ENCODE data around the gene NT5C2.
A peak's percentile ranks its signal among the peaks of the same experiment; 100 is the strongest.

NT5C2 gene

DNA sequence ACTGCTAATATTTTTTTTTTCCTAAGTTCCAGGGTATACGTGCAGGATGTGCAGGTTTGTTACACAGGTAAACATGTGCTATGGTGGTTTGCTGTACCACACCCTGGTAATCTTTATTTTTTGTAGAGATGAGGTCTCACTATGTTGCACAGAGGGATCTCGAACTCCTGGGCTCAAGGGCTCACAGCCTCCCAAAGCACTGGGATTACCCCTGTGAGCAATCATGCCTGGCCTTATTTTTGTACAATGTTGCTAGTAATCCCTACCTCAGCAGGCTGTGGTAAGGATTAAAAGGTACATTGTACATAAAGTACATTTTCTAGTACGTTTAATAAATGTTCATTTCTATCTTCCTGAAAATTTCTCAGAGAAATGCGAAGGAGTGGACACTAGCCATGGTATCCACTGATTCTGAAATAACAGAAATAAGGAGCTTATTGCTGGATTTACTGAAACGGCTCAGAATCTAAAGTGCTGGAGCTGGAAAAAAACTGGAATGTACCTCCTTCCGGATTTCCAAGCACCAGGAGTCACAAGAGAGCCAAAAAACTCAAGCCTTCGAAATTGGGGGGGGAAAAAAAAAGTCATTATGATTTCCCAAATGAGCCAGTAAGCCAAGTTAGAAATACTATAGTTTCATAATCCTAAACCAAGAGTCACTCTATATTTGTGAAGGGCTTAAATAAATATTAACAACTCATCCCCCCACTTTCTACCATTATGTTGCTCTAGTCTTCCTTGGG lies 69.6 kb downstream of the NT5C2 start:
- Histone ChIP-seq H3K36me3 (ENCODE audit: control insufficient read depth in 2 of 2, insufficient read depth in 2 of 2, low read length in 2 of 2) (no peaks in the 10 kb centered on the region), H3K4me1 (ENCODE audit: control insufficient read depth, insufficient read depth, low read length) (peaks cover 7% of the 10 kb centered on the region), H3K9me3 (ENCODE audit: control insufficient read depth in 2 of 2, low read length in 2 of 2) (no peaks in the 10 kb centered on the region), H3K27ac (ENCODE audit: low read length) (no peak overlapping the region), H3K4me3 (ENCODE audit: low read length in 2 of 2) (no peak overlapping the region), H3K9ac (ENCODE audit: low read length in 2 of 2) (no peak overlapping the region), H3K27me3 (ENCODE audit: control insufficient read depth in 1 of 2, insufficient read depth in 2 of 2, low read length in 2 of 2) (no peaks in the 10 kb centered on the region)

DNA sequence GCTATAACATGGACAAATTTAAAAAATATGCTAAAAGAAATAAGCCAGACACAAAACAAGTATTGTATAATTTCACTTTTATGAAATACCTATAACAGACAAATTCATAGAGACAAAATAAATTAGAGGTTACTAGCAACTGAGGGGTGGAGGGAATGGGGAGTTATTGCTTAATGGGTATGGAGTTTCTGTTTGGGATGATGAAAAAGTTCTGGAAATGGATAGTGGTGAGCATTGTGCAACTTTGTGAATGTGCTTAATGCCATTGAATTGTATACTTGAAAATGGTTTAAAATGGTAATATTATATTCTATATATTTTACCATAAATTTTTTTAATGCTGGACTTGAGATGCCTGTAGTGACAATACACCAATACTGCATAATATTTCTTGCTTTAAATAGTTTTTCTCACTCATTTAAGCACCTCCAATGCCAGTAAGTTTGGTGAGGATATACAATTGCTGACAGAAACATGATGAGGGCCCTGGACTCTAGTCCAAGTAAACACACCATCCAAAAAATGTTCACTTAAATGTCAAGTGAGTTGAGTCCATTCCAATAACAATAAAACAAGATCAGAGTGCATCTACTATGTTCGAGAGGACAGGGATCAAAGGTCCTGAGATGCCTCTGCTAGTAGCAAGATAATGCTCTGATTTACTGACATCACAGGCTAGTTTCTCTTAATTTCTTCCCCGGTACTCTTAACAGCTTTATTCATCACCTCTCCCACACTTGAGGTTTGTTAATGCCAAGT lies 71.9 kb downstream of the NT5C2 start:
- no peak overlapping the region for H3K27ac ChIP-seq (ENCODE audit: low read length)

DNA sequence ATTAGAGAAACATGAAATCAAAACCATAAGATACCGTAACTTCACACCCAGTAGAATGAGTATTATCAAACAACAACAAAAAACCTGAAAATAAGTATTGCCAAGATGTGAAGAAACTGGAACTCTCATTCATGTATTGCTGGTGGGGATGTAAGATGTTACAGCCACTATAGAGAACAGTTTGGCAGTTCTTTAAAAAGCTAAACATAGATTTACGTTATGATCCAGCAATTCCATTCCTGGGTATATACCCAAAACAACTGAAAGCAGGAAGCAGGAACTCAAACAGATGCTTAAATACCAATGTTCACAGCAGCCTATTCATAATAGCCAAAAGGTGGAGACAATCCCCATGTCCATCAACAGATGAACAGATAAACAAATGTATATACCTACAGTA lies 72.5 kb downstream of the NT5C2 start:
- Histone ChIP-seq H3K4me1 (ENCODE audit: control insufficient read depth, insufficient read depth, low read length) (peaks cover 7% of the 10 kb centered on the region), H3K9ac (ENCODE audit: low read length in 2 of 2) (no peak overlapping the region), H3K4me3 (ENCODE audit: low read length in 2 of 2) (no peak overlapping the region), H3K27me3 (ENCODE audit: control insufficient read depth in 1 of 2, insufficient read depth in 2 of 2, low read length in 2 of 2) (no peaks in the 10 kb centered on the region), H3K27ac (ENCODE audit: low read length) (no peak overlapping the region), H3K9me3 (ENCODE audit: control insufficient read depth in 2 of 2, low read length in 2 of 2) (no peaks in the 10 kb centered on the region), H3K36me3 (ENCODE audit: control insufficient read depth in 2 of 2, insufficient read depth in 2 of 2, low read length in 2 of 2) (no peaks in the 10 kb centered on the region)

More for the DNA sequence above, 71.9 kb downstream of the NT5C2 start:
- Histone ChIP-seq H3K27me3 (ENCODE audit: control insufficient read depth in 1 of 2, insufficient read depth in 2 of 2, low read length in 2 of 2) (no peaks in the 10 kb centered on the region), H3K4me1 (ENCODE audit: control insufficient read depth, insufficient read depth, low read length) (peaks cover 7% of the 10 kb centered on the region), H3K4me3 (ENCODE audit: low read length in 2 of 2) (peak overlapping the region in 1 of 2 donors; percentile 22), H3K36me3 (ENCODE audit: control insufficient read depth in 2 of 2, insufficient read depth in 2 of 2, low read length in 2 of 2) (no peaks in the 10 kb centered on the region), H3K9me3 (ENCODE audit: control insufficient read depth in 2 of 2, low read length in 2 of 2) (no peaks in the 10 kb centered on the region), H3K9ac (ENCODE audit: low read length in 2 of 2) (no peak overlapping the region)

DNA sequence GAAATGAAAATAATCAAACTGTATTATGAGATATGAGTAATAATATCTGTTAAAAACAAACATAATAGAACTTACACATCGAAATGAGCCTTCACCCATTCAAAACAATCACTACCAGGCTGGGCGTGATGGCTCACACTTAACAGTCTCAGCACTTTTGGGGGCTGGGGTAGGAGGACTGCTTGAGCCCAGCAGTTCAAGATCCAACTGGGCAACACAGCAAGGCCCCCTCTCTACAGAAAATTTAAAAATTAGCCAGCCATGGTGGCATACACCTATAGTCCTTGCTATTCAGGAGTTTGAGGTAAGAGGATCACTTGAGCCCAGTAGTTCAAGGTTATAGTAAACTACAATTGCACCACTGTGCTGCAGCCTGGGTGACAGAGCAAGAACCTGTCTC lies 75.8 kb downstream of the NT5C2 start:
- Histone ChIP-seq H3K36me3 (ENCODE audit: control insufficient read depth in 2 of 2, insufficient read depth in 2 of 2, low read length in 2 of 2) (no peaks in the 10 kb centered on the region), H3K4me1 (ENCODE audit: control insufficient read depth, insufficient read depth, low read length) (peaks cover 7% of the 10 kb centered on the region), H3K9me3 (ENCODE audit: control insufficient read depth in 2 of 2, low read length in 2 of 2) (no peaks in the 10 kb centered on the region), H3K27ac (ENCODE audit: low read length) (no peak overlapping the region), H3K4me3 (ENCODE audit: low read length in 2 of 2) (no peak overlapping the region), H3K27me3 (ENCODE audit: control insufficient read depth in 1 of 2, insufficient read depth in 2 of 2, low read length in 2 of 2) (no peaks in the 10 kb centered on the region), H3K9ac (ENCODE audit: low read length in 2 of 2) (no peak overlapping the region)

DNA sequence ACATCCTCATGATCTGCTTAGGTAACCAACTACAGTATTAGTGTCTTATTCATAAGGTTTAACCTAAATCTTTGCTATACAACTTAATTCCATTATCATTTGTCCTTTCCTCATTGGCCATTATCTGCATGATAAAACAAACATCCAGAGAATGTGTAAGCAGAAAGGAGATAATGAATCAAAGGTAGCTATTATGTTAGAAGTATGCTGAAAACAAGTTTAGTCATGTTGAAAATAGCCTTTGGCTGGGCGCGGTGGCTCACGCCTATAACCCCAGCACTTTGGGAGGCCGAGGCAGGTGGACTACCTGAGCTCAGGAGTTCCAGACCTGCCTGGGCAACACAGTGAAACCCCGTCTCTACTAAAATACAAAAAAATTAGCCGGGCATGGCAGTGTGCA lies 78.2 kb downstream of the NT5C2 start:
- H3K27ac ChIP-seq (ENCODE audit: low read length), result no peak overlapping the region
- no peak overlapping the region for H3K4me3 ChIP-seq (ENCODE audit: low read length in 2 of 2)
- peaks cover 3% of the 10 kb centered on the region for H3K4me1 ChIP-seq (ENCODE audit: control insufficient read depth, insufficient read depth, low read length)
- H3K9ac ChIP-seq (ENCODE audit: low read length in 2 of 2), result no peak overlapping the region
- H3K9me3 ChIP-seq (ENCODE audit: control insufficient read depth in 2 of 2, low read length in 2 of 2), result no peaks in the 10 kb centered on the region
- no peaks in the 10 kb centered on the region for H3K36me3 ChIP-seq (ENCODE audit: control insufficient read depth in 2 of 2, insufficient read depth in 2 of 2, low read length in 2 of 2)
- no peaks in the 10 kb centered on the region for H3K27me3 ChIP-seq (ENCODE audit: control insufficient read depth in 1 of 2, insufficient read depth in 2 of 2, low read length in 2 of 2)

DNA sequence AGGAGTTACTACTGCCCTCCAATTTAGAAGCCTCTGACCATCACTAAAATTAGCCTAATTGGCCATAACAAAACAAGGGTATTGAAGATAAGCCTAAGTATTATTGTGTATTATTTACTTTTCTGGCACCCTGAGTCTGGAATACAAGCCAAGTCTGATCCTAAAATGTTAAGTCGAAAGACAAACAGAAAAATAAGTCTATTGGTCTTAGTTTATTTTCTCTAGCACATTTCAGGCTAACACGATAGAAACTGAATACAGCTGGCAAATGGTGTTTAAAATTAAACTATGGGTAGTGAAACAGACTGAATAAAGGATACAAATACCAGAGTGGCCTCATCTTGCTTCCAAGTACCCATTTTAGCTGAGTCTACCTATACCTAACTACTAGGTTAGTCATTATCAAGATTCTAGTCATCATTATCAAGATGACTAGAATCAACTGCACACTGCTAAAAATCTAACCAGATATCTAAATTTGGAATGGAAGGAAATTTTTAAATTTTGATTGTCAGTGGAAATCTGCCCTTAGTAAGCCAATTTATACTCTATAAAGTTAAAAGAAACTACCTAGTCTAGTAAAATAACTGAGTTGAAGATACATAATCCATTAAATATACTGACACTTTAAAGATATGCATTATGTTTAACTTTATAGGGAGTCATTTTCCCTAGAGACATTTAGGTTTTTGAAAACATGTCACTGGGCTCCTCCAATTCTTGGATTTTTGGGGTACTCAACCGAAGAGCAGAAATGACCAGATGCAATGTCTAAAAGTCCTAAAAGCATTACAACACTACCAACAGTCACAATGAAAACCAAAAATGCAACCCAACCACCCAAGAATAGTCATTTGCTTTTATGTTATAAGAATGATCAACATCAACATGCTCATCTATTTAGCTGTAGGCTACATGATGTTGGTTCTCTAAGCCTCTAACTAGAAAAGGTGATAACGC lies 80.9 kb downstream of the NT5C2 start:
- no peaks in the 10 kb centered on the region for H3K36me3 ChIP-seq (ENCODE audit: control insufficient read depth in 2 of 2, insufficient read depth in 2 of 2, low read length in 2 of 2)
- no peaks in the 10 kb centered on the region for H3K27me3 ChIP-seq (ENCODE audit: control insufficient read depth in 1 of 2, insufficient read depth in 2 of 2, low read length in 2 of 2)
- H3K4me1 ChIP-seq (ENCODE audit: control insufficient read depth, insufficient read depth, low read length), result peaks cover 3% of the 10 kb centered on the region
- H3K9me3 ChIP-seq (ENCODE audit: control insufficient read depth in 2 of 2, low read length in 2 of 2), result no peaks in the 10 kb centered on the region
- H3K27ac ChIP-seq (ENCODE audit: low read length), result no peak overlapping the region
- no peak overlapping the region for H3K4me3 ChIP-seq (ENCODE audit: low read length in 2 of 2)
- H3K9ac ChIP-seq (ENCODE audit: low read length in 2 of 2), result no peak overlapping the region

DNA sequence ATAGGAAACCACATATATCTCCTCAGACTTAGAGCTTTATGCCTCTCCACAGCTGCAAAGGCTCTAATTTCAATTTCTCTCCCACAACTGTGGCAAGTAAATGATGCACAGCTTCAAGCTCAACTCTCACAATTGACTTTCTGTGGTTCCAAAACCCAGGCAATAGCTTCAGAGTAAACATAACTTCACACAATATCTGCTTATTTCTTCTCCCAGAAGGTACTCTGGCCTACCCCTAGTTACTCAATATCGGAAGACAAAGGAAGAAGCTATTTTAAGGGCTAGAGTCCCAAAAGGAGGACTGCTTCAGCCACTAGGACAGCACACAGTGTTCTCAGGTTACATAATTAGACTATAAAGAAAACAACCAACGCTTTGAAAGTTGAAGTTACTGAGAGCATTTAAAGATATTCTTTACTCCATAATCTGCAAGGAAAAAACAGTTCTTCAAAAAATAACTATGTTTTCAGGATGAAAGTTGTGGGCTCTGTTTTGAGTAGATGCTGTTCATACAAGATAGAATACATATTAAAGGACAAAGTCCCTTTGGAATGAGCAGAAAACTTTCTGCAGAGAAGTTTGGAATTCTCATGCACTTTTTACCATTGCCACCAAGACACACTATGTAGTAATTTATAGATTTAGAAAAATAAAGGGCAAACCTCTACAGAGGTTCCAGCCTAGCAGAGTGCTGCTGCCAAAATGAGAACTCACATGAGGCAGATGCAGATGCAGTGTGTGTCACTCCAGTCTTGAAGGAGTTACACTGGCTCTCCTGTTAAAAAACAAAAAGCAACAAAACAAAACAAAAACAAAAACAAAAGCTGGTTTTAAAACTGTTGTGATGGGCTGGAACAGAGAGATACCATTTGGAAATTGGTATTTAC lies 81.8 kb downstream of the NT5C2 start:
- Histone ChIP-seq H3K4me1 (ENCODE audit: control insufficient read depth, insufficient read depth, low read length) (peaks cover 3% of the 10 kb centered on the region), H3K36me3 (ENCODE audit: control insufficient read depth in 2 of 2, insufficient read depth in 2 of 2, low read length in 2 of 2) (no peaks in the 10 kb centered on the region), H3K4me3 (ENCODE audit: low read length in 2 of 2) (no peak overlapping the region), H3K9me3 (ENCODE audit: control insufficient read depth in 2 of 2, low read length in 2 of 2) (no peaks in the 10 kb centered on the region), H3K27me3 (ENCODE audit: control insufficient read depth in 1 of 2, insufficient read depth in 2 of 2, low read length in 2 of 2) (no peaks in the 10 kb centered on the region), H3K27ac (ENCODE audit: low read length) (no peak overlapping the region), H3K9ac (ENCODE audit: low read length in 2 of 2) (no peak overlapping the region)

DNA sequence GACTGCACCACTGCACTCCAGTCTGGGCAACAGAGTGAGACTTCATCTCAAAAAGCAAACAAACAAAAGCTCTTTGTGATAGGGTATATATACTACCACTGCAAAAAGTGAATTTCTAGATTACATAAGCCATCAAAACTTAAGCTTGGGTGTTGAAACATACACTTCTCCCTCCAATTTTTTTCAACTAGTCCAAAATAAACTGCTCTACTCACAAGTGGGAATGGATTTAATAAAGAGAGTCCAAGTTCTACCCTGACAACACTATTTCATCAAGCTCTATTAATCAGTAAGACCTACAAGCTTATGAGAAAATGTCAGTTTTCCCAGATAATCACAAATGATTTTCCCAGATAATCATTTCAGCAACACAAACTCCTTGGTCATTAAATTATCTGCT lies 82.7 kb downstream of the NT5C2 start:
- Histone ChIP-seq H3K4me3 (ENCODE audit: low read length in 2 of 2) (no peak overlapping the region), H3K27ac (ENCODE audit: low read length) (no peak overlapping the region), H3K4me1 (ENCODE audit: control insufficient read depth, insufficient read depth, low read length) (peaks cover 3% of the 10 kb centered on the region), H3K27me3 (ENCODE audit: control insufficient read depth in 1 of 2, insufficient read depth in 2 of 2, low read length in 2 of 2) (no peaks in the 10 kb centered on the region), H3K9ac (ENCODE audit: low read length in 2 of 2) (no peak overlapping the region), H3K36me3 (ENCODE audit: control insufficient read depth in 2 of 2, insufficient read depth in 2 of 2, low read length in 2 of 2) (no peaks in the 10 kb centered on the region), H3K9me3 (ENCODE audit: control insufficient read depth in 2 of 2, low read length in 2 of 2) (no peaks in the 10 kb centered on the region)

DNA sequence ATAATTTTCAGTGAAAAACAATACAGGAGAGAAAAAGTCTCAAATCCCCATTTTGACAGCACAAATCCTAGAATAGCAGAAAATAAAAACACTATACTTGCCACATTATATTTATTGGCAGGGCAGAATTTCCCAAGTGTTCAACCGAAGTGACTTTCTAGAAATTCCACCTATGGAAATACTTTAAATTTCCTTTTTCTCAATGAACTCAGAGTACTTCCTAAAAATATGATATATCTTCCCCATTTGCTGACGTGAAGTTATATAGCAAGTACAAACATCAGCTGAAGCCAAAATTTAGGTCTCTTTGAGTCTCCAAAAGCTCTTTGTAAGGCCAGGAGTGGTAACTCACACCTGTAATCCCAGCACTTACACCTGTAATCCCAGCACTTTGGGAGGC lies 83.3 kb downstream of the NT5C2 start:
- Histone ChIP-seq H3K27ac (ENCODE audit: low read length) (no peak overlapping the region), H3K9me3 (ENCODE audit: control insufficient read depth in 2 of 2, low read length in 2 of 2) (no peaks in the 10 kb centered on the region), H3K36me3 (ENCODE audit: control insufficient read depth in 2 of 2, insufficient read depth in 2 of 2, low read length in 2 of 2) (no peaks in the 10 kb centered on the region), H3K4me1 (ENCODE audit: control insufficient read depth, insufficient read depth, low read length) (peaks cover 3% of the 10 kb centered on the region), H3K4me3 (ENCODE audit: low read length in 2 of 2) (no peak overlapping the region), H3K27me3 (ENCODE audit: control insufficient read depth in 1 of 2, insufficient read depth in 2 of 2, low read length in 2 of 2) (no peaks in the 10 kb centered on the region), H3K9ac (ENCODE audit: low read length in 2 of 2) (no peak overlapping the region)

DNA sequence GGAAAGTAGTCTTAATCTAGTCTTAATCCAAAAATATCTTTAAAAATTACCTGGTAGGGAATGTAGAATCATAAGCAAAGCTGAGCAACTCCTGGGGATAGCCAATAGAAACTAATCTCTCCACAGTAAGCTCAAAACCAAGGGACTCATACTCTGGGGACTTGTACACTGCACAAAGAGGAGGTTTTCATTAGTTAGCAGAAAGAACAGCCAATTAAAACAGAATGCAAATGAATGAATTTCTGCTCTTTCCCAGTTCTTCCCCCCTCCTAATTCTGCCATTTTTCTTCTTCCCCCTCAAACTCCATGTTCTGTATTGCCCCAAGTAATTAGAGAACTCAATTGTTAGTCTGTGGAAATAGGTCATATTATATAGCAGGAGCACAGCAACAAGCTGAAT lies 86.5 kb downstream of the NT5C2 start:
- Histone ChIP-seq H3K4me1 (ENCODE audit: control insufficient read depth, insufficient read depth, low read length) (peaks cover 1% of the 10 kb centered on the region), H3K27ac (ENCODE audit: low read length) (no peak overlapping the region)

More for the DNA sequence above, 86.5 kb downstream of the NT5C2 start:
- Histone ChIP-seq H3K27me3 (ENCODE audit: control insufficient read depth in 1 of 2, insufficient read depth in 2 of 2, low read length in 2 of 2) (no peaks in the 10 kb centered on the region), H3K9me3 (ENCODE audit: control insufficient read depth in 2 of 2, low read length in 2 of 2) (no peaks in the 10 kb centered on the region), H3K9ac (ENCODE audit: low read length in 2 of 2) (no peak overlapping the region), H3K36me3 (ENCODE audit: control insufficient read depth in 2 of 2, insufficient read depth in 2 of 2, low read length in 2 of 2) (peaks cover 4 to 5% of the 10 kb centered on the region in 2 donors), H3K4me3 (ENCODE audit: low read length in 2 of 2) (no peak overlapping the region)

Data from stomach smooth muscle (tissue), 2 donors.